Ovary (tissue), 3 donors: ENCODE data around the gene WFIKKN1.

Experiments
- CTCF ChIP-seq, 3 donors: fragments of 450-650 bp in 2 of 3; fragments of 200-600 bp in 1 of 3; IDR thresholded peaks; one replicate each; pipeline versions ENCODE4 v1.5.1 to v1.8.0; 2016 to 2022; ENCODE audit warnings: antibody characterized with exemption in 3 of 3, mild to moderate bottlenecking in 1 of 3
- EP300 ChIP-seq: sonication (generic); formaldehyde crosslinking; IDR thresholded peaks from one replicate; pipeline ENCODE4 v1.6.1; 2017; ENCODE audit warnings: antibody characterized with exemption
- POLR2A ChIP-seq: fragments of 450-650 bp; IDR thresholded peaks from one replicate; pipeline ENCODE4 v1.6.1; 2017; ENCODE audit warnings: antibody characterized with exemption, mild to moderate bottlenecking, moderate library complexity
- donor health status: DM: no; HTN: no; CAD: no.

GRCh38 chr16:634996-635395 lies 4.2 kb downstream of the WFIKKN1 start:
- TF ChIP-seq CTCF (IDR thresholded peaks at IDR 0.05) (no peak), POLR2A (no peak), EP300 (no peak)
